Measurements from ENCODE around the gene ERGIC3. TPM values are rescaled to one million over a fixed set of nuclear protein-coding genes. Genes with fewer than 3 reads are reported as not detected.

The ERGIC3 gene
- total and polyA plus RNA-seq, 2 of the 13 experiments (the other 11 are each of a cell fraction or from before 2014, with no cell fraction given), result 407 to 670 TPM

DNA sequence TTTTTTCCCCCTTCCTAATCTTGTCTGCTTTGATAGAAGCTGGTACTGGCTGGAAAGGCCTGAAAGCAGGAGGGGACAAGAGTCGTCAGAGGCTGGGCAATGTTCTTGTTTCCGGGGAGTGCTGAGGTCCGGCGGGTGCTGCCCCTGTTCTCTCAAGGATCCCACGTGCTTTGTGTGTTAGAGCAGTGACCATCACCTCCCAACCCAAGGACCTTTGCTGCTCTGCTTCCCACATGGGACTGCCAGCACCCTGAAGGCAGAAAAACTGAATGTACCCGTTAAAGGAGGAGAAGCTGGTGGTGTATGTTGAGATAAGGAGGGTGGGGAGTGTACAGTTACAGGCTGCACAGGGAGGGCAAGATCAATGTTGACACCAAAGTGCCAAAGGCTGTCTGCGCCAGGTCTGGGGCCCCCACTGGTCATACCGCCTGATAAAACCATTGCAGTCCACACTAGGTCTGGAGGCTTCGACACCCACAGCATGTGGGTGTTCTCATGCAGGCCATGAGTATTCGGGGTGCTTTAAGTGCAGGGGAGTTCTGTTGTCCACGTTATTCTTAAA, 27.4 kb upstream of the ERGIC3 start (continued):
- TF ChIP-seq HNF1A (IDR thresholded peaks at IDR 0.05; ENCODE audit: low read depth) (no peak), HNF1A (CRISPR knock-in tag; IDR thresholded peaks at IDR 0.05; ENCODE audit: borderline replicate concordance) (no peak), ZBTB33 (CRISPR knock-in tag; IDR thresholded peaks at IDR 0.05) (0 out of 2 replicates have a peak, but pooled peaks have one; percentile 60), TGIF2 (CRISPR knock-in tag; IDR thresholded peaks at IDR 0.05) (no peak), ZFP91 (CRISPR knock-in tag; IDR thresholded peaks at IDR 0.05; ENCODE audit: borderline replicate concordance) (0 out of 2 replicates have a peak, but pooled peaks have one; percentile 15), SALL1 (CRISPR knock-in tag; IDR thresholded peaks at IDR 0.05) (0 out of 2 replicates have a peak, but pooled peaks have one; percentile 9), ZBTB3 (CRISPR knock-in tag; IDR thresholded peaks at IDR 0.05; ENCODE audit: borderline replicate concordance, low read depth) (no peak), ZNF510 (CRISPR knock-in tag; IDR thresholded peaks at IDR 0.05; ENCODE audit: low read depth) (no peak), PCBP1 (IDR thresholded peaks at IDR 0.05; ENCODE audit: borderline replicate concordance, low read depth, low read length) (no peak), MATR3 (CRISPR knock-in tag; IDR thresholded peaks at IDR 0.05) (no peak), HOXA3 (CRISPR knock-in tag; IDR thresholded peaks at IDR 0.05) (no peak), ZNF20 (CRISPR knock-in tag; IDR thresholded peaks at IDR 0.05) (no peak), ZNF367 (CRISPR knock-in tag; IDR thresholded peaks at IDR 0.05; ENCODE audit: borderline replicate concordance) (no peak), ZNF674 (CRISPR knock-in tag; IDR thresholded peaks at IDR 0.05; ENCODE audit: low read depth) (no peak), CERS6 (CRISPR knock-in tag; IDR thresholded peaks at IDR 0.05) (no peak)
- TF ChIP-seq, protein P1, sequence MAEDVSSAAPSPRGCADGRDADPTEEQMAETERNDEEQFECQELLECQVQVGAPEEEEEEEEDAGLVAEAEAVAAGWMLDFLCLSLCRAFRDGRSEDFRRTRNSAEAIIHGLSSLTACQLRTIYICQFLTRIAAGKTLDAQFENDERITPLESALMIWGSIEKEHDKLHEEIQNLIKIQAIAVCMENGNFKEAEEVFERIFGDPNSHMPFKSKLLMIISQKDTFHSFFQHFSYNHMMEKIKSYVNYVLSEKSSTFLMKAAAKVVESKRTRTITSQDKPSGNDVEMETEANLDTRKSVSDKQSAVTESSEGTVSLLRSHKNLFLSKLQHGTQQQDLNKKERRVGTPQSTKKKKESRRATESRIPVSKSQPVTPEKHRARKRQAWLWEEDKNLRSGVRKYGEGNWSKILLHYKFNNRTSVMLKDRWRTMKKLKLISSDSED (CRISPR knock-in tag; IDR thresholded peaks at IDR 0.05), result no peak
- TF ChIP-seq, protein P2, sequence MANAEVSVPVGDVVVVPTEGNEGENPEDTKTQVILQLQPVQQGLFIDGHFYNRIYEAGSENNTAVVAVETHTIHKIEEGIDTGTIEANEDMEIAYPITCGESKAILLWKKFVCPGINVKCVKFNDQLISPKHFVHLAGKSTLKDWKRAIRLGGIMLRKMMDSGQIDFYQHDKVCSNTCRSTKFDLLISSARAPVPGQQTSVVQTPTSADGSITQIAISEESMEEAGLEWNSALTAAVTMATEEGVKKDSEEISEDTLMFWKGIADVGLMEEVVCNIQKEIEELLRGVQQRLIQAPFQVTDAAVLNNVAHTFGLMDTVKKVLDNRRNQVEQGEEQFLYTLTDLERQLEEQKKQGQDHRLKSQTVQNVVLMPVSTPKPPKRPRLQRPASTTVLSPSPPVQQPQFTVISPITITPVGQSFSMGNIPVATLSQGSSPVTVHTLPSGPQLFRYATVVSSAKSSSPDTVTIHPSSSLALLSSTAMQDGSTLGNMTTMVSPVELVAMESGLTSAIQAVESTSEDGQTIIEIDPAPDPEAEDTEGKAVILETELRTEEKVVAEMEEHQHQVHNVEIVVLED (CRISPR knock-in tag; IDR thresholded peaks at IDR 0.05; ENCODE audit: borderline replicate concordance), result no peak
